Stimulated activated CD4-positive, alpha-beta T cell treated with anti-CD3 and anti-CD28 coated beads, Interleukin-4, amount 100 ng/mL, for 48 hours (primary cell): ENCODE measurements around the gene R3HDM4.
"Not testable (repeated sequence)": the region's sequence is repeated elsewhere in the genome, so short reads cannot be mapped to it uniquely, and the experiment has no call there.

Experiments used
- DNase-seq, 2 donors: peaks; one replicate each; pipeline ENCODE4 v3.0.0-alpha.2; 2020; ENCODE audit warnings: low read depth in 2 of 2

R3HDM4 gene

DNA sequence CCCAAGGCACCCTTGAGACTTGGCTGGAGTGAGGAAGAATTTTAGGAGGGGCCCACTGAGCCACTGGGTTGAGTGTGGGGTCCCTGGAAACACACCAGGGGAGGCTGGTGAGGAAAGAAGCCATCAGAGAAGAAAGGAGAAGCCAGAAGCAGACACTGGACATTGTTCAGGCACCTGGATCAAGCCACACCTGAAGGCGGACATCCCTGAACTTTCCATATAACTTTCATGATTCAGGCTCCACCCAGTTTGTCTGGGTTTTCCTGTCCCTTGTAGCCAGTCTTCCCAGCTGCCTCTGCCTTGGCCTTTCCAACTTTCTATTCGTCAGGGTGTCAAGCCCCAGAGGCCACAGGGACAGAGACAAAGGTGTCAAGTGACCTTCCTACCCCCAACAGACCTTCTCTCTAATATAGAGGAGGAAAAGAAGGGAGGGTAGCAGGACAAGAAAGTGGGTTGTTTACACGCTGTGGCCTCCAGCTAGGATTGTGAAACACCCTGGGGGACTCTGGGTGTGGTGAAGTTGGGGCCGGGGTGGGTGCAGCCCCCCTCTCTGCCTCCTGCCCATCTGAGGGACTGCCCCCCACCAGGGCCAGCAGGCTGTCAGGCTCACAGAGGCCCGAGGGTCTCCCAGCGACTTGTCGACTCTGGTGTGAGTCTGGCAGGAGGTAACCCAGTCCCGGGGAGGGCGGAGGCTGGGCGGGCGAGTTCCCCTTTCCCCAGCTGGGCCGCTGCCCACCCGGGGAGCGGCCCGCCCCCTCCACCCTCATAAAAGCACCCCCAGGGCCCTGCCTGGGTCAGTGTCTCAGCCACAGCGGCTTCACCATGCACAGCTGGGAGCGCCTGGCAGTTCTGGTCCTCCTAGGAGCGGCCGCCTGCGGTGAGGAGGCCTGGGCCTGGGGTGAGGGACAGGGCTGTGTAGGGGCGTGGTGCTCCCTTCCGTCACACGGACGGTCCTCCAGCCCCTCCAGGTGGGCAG is 53.9 kb downstream of the R3HDM4 start, which contains the start of gene CFD:
Gene CFD, plus strand, starts transcription at position 797 of the 976 bp plus-strand sequence. Its CDS starts 26 bp downstream, at position 823.
- DNase-seq: no peak

- DNase-seq: no peak
Observed at GRCh38 chr19:858284-858683, 54.7 kb downstream of the R3HDM4 start.

GRCh38 chr19:855566-856120 is 57.4 kb downstream of the R3HDM4 start:
- DNase-seq: no peak

DNA sequence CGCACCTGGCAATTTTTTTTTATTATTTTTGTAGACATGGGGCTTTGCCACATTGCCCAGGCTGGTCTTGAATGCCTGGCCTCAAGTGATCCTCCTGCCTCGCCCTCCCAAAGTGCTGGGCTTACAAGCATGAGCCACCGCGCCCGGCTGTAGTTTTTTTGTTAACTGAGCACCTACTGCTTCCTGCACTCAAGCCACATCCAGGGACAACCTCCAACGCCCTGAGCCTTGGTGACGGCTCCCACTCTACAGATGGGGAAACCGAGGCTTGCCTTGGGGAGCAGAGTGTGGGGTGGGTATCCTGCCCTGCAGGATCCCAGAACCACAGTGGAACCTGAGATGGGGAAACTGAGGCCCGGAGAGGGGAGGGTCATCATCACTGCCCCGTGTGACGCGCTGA is 57.9 kb downstream of the R3HDM4 start:
- no peak for DNase-seq

- no peak for DNase-seq
Observed at GRCh38 chr19:854549-854948, 58.5 kb downstream of the R3HDM4 start.

- DNase-seq: not testable (repeated sequence)
Observed at GRCh38 chr19:853614-854220, 59.3 kb downstream of the R3HDM4 start.

DNA sequence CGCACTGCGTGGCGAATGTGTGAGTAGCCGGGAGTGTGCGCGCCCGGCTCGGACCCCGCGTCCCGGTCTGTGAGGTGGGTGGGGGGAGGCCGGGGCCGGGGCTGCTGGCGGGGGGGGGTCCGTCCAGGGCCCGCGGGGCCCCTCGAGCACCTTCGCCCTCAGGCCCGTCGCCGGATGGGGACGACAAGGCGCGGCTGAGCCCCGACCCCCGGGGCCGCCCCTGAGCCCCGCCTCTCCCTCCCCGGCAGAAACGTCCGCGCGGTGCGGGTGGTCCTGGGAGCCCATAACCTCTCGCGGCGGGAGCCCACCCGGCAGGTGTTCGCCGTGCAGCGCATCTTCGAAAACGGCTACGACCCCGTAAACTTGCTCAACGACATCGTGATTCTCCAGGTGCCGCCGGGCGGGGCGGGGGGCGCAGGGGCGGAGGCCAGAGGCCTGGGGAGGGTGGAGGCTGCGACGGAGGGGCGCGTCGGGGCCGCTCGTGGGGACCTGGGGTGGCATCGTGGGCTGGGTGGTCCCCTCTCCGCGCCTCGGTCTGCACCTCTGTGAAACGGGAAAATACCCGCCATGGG is 59.9 kb downstream of the R3HDM4 start:
- no peak for DNase-seq

- DNase-seq: no peak
Observed at GRCh38 chr19:852136-853013, 60.6 kb downstream of the R3HDM4 start, which contains the start of gene ELANE. Gene ELANE, plus strand, starts transcription at chr19:852303. Its CDS starts 26 bp downstream, at chr19:852329.

- no peak for DNase-seq
Observed at GRCh38 chr19:850979-851335, 62.1 kb downstream of the R3HDM4 start.

DNA sequence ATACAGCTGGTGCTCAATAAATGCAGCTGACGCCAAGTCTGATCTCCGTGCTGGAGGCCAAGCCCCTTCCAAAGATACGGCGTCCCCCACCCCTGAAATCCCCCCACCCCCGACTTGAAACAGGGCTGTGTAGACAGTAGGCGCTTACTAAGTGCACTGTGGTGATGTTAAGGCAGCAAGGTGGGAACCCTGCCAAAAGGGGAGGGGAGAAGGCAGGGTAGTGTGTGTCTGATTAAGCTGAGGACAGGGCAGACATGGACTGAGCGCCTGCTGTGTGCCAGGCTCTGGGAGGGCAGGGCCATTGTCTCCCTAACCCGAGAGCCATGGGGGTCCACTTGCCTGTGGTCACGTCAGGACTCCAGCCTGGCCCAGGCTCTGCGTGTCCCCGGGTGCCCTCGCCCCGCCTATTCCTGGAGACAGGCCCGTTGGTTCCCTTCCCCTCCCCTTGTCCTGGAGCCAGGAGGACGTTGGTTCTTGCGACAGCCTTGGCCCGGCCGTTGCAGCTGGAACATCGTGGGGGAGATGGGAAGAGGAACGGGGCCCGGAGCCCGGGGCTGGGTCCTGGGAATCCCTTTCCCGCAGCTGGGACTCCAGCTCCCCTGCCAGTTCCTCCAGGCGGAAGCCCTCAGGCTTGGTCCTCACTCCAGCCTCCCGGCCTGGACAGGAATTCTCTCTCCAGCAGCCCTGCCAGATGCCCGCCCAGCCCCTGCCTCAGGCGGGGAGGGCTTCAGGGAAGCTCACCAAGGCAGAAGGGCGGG is 62.6 kb downstream of the R3HDM4 start:
- DNase-seq: no peak

GRCh38 chr19:849195-849594 is 63.8 kb downstream of the R3HDM4 start:
- not testable (repeated sequence) for DNase-seq

- no peak for DNase-seq
Observed at GRCh38 chr19:848386-848921, 64.6 kb downstream of the R3HDM4 start.
